GM12875 (cell line): ENCODE results near the gene EXD3.

Source experiments
- H3K4me3 ChIP-seq: one replicate; pipeline ENCODE4 v1.5.1; 2011; ENCODE audit warnings: low read depth, low read length, control low read depth
- TF ChIP-seq, protein P1 (sequence below): IDR thresholded peaks from 2 replicates; pipeline ENCODE4 v1.5.1; 2011; ENCODE audit warnings: low read depth, mild to moderate bottlenecking, control low read depth, inconsistent platforms, low read length, moderate library complexity, borderline replicate concordance; ENCODE audit not compliant: insufficient read depth

Gene EXD3

DNA sequence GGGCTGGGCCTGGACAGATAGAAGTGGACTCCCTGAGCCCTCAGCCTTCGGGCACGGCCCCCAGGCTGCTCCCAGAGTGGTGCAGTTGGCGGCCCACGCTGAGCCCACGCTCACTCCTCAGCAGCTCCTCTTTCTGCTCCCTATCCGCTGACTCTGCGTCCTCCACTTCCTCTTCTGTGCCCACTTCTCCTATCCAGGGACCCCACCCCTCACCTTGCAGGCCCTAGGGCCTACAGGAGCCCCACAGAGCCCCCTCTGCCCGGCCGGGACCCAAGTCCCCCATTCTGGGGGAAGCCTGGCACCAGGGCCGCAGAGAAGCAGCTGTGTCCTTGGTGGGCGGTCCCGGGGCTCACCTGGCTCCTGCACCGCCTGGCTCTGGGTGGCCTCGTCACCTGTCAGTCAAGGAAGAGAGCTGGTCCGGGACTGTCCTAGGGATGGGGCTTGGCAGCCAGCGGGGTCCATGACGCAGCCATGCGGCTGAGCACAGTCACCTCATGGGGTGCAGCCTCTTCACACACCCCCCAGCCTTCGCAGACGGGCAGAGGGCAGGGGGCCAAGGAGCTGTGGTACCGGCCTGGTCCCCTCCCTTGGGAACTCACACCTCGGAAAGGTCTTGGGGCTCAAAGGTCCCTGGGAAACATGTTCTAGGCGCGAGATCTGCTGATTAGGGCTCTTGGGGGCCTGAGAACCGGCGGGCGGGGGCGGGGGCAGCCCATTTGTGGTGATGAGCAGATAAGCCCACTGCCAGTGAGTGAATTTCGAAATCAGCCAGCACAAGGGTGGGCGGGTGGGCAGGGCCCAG, 115.5 kb downstream of the EXD3 start:
- TF ChIP-seq, protein P1, sequence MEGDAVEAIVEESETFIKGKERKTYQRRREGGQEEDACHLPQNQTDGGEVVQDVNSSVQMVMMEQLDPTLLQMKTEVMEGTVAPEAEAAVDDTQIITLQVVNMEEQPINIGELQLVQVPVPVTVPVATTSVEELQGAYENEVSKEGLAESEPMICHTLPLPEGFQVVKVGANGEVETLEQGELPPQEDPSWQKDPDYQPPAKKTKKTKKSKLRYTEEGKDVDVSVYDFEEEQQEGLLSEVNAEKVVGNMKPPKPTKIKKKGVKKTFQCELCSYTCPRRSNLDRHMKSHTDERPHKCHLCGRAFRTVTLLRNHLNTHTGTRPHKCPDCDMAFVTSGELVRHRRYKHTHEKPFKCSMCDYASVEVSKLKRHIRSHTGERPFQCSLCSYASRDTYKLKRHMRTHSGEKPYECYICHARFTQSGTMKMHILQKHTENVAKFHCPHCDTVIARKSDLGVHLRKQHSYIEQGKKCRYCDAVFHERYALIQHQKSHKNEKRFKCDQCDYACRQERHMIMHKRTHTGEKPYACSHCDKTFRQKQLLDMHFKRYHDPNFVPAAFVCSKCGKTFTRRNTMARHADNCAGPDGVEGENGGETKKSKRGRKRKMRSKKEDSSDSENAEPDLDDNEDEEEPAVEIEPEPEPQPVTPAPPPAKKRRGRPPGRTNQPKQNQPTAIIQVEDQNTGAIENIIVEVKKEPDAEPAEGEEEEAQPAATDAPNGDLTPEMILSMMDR, result no peak
- H3K4me3 ChIP-seq, result no peak overlapping the region

DNA sequence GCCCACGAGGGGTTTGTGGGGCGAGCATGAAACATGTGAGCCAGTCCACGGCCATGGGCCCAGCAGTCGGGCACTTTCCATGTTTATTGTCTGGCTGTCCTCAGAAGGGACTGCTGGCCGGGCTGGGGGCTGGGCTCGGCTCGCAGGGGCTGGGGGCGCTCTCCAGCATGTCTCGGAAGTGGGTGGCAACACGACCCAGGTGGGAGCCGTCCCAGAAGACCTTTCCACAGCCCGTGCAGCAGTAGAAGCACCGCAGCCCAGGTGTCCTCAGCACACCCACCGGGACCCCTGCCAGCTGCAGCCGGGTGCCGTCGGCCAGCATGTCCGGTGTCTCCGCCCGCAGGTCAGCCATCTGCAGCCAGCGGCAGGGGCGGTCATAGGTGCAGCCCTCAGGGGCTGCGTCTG, 116.1 kb downstream of the EXD3 start:
- no peak overlapping the region for H3K4me3 ChIP-seq

DNA sequence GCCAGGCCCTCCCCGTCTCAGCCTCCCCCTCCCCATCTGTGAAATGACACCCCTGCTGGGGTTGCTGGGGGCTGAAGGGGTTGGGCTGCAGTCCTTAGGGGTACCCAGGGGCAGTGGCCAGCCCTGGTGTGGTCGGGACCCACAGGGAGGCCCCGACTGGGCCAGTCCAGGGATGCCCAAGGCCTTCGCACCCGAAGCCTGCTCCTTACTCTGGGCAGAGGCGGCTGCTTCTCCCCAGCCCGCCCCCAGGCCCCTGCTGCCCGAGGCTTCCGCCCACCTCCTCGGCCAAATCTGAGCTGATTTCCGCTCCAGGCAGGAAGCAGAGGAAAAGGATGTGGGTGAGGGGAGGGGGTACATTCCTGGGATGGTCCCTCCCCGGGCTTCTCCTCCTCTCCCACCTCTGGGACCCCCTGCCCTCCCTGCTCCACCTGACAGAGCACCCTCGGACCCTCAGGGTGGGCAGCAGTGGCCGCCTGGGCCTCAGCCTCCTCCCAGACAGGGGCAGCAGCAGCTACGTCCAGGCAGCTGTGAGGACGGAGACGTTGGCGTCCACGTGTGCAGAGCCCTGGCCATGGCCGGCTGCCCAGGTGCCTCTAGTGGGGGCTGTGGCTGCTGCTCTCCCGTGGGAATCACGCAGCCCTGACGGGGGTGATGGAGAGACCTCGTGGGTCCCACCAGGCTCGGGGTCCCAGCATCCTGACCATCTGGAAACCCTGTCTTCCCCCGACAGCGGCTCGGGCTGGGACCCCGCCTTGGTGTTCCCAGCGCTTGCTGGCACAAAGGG, 116.7 kb downstream of the EXD3 start:
- TF ChIP-seq, protein P1, result no peak
- no peak overlapping the region for H3K4me3 ChIP-seq

More for the DNA sequence above, 116.1 kb downstream of the EXD3 start:
- TF ChIP-seq, protein P1, result no peak

DNA sequence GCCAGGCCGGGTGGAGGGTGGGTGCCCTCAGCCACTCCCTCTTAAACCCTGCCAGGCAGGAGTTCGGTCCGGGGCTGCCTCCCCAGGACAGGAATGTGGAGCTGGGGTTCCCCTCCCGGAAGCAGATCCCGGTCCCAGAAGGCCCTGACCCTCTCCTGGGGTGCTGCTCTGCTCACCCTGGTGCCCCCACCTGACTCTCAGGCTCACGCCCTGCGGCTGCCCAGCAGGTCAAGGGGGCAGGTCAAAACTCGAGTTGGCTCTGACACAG, 117.2 kb downstream of the EXD3 start:
- TF ChIP-seq, protein P1, result no peak
- no peak overlapping the region for H3K4me3 ChIP-seq

DNA sequence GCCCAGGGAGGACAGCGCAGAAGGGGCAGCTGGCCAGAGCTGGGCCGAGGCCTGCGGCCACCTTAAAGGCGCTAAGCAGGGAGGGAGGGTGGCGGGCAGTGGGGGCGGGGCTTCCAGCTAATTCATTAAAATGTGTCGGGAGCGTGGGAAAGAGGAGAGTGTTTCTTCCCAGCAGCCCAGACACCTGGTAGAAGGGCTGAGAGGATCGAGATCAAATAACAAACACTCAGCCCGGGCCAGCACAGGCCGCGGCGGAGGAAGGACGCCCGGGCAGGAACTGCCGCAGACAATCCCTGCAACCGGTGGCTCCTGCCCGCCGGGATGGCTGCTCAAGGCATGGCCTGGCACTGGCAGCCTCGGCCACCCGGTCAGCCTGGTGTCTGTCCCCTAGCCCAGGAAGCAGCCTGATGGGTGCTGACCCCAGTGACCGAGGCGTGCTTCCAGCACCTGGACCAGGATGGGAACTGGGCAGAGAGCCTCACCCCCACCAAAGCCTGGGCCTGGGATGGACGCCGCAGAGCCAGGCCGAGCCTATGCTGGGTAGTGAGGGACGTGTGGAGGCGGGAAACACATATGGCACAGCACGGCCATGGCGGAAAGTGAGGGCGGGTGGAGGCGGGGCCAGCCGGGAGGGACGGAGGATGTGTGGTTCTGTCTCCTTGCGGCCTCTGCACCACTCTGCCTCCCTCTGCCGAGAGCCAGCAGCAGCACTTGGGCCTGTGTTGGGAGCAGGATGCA, 117.7 kb downstream of the EXD3 start:
- no peak overlapping the region for H3K4me3 ChIP-seq
- TF ChIP-seq, protein P1, result peak; percentile 12; the same call in 1 of the 2 replicates

DNA sequence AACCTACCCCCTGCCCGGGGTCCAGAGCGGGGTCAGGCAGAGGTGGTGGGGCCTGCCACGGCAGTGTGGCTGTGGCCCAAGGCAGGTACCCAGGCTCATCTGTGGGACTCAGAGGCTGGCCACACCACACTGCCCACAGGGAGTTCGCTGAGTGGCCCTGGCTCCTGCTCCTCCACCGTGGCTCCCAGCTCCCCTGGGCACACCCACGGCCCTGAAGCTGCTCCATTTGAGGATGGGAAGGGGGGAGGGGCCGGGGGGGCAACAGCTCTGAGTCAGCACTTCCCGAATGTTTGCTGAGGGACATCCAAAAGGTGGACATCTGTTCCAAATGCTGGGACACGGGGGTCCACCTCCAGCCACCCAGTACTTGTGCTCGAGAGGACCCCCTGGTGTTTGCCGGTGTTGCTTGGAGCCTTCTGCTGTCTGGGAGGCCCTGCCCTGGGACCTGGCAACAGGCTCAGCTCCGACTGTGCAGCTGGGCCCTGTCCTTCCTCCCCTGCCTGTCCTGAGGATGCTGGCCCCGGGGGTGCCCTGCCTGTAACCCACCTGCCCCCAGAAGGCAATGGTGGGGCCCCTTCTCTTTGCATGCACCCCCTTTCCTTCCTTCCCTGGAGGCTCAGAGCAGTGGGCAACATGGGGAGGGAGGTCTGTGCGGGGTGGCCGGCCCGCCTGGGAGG, 118.4 kb downstream of the EXD3 start:
- no peak overlapping the region for H3K4me3 ChIP-seq
- TF ChIP-seq, protein P1, result no peak
